ENCODE data around the gene ASIC2. TPM values are rescaled to one million over a fixed set of nuclear protein-coding genes. Genes with fewer than 3 reads are reported as not detected.

Gene ASIC2
- total RNA-seq, 1 experiment from 2014 or later = 0.74 TPM

GRCh38 chr17:33316746-33317145, 23.7 kb upstream of the ASIC2 start:
- no peaks in the 10 kb centered on the region for H3K23me2 ChIP-seq (ENCODE audit: insufficient read length, low read depth, low read length, poor library complexity, severe bottlenecking)
- H2AK5ac ChIP-seq (ENCODE audit: insufficient read length, low read length) = no peak overlapping the region
- H2BK120ac ChIP-seq (ENCODE audit: low read depth, low read length, poor library complexity, severe bottlenecking) = no peak overlapping the region
- H4K8ac ChIP-seq (replicated peaks; ENCODE audit: insufficient read length, low read depth, low read length) = no peak overlapping the region
- H4K91ac ChIP-seq (ENCODE audit: insufficient read length, low read depth, low read length) = no peak overlapping the region
- no peaks in the 10 kb centered on the region for H3K4me1 ChIP-seq (ENCODE audit: insufficient read depth, low read length)
- no peak overlapping the region for H3K9ac ChIP-seq (ENCODE audit: extremely low read depth, insufficient read length, low read length)
- H3T11ph ChIP-seq (ENCODE audit: low read length) = no peak overlapping the region
- no peak overlapping the region for H2BK20ac ChIP-seq (ENCODE audit: low read depth, low read length, poor library complexity, severe bottlenecking)
- no peak overlapping the region for H2BK15ac ChIP-seq (ENCODE audit: low read depth, low read length)
- no peaks in the 10 kb centered on the region for H3K27me3 ChIP-seq (ENCODE audit: insufficient read depth, low read length)
- H4K20me1 ChIP-seq (ENCODE audit: control insufficient read depth, insufficient read depth, insufficient read length) = no peaks in the 10 kb centered on the region
- no peaks in the 10 kb centered on the region for H3K79me2 ChIP-seq (ENCODE audit: insufficient read depth, low read length)
- no peak overlapping the region for H3K56ac ChIP-seq (ENCODE audit: insufficient read length, low read depth, low read length)
- no peak overlapping the region for H3K14ac ChIP-seq (ENCODE audit: insufficient read depth, low read length)
- H3K4me1 Mint-ChIP-seq = peaks cover 8 to 15% of the 10 kb centered on the region in 2 experiments
- WGBS (ENCODE audit: extremely low coverage, insufficient read length, low lambda C conversion rate) = no CpG with 5 or more reads among the region's 6 CpGs
- H3K9me3 ChIP-seq (ENCODE audit: control insufficient read depth, low read depth, low read length) = no peaks in the 10 kb centered on the region
- H3K27me3 Mint-ChIP-seq (ENCODE audit: low read depth) = peaks cover 34% of the 10 kb centered on the region
- no peaks in the 10 kb centered on the region for H3K9me3 Mint-ChIP-seq
- H2BK12ac ChIP-seq (ENCODE audit: insufficient read length, low read depth, low read length) = no peak overlapping the region
- H3K36me3 Mint-ChIP-seq (ENCODE audit: insufficient read depth in 1 of 3, low read depth in 3 of 3) = no peaks in the 10 kb centered on the region
- H4K5ac ChIP-seq (ENCODE audit: insufficient read length, low read depth, low read length) = no peak overlapping the region
- H3K4ac ChIP-seq (ENCODE audit: low read depth, low read length) = no peak overlapping the region
- no peak overlapping the region for H3K4me3 Mint-ChIP-seq
- no peaks in the 10 kb centered on the region for H3K79me1 ChIP-seq (ENCODE audit: insufficient read depth, low read depth, low read length, poor library complexity, severe bottlenecking)
- TF ChIP-seq, protein P1, sequence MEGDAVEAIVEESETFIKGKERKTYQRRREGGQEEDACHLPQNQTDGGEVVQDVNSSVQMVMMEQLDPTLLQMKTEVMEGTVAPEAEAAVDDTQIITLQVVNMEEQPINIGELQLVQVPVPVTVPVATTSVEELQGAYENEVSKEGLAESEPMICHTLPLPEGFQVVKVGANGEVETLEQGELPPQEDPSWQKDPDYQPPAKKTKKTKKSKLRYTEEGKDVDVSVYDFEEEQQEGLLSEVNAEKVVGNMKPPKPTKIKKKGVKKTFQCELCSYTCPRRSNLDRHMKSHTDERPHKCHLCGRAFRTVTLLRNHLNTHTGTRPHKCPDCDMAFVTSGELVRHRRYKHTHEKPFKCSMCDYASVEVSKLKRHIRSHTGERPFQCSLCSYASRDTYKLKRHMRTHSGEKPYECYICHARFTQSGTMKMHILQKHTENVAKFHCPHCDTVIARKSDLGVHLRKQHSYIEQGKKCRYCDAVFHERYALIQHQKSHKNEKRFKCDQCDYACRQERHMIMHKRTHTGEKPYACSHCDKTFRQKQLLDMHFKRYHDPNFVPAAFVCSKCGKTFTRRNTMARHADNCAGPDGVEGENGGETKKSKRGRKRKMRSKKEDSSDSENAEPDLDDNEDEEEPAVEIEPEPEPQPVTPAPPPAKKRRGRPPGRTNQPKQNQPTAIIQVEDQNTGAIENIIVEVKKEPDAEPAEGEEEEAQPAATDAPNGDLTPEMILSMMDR (conservative IDR thresholded peaks at IDR 0.05) = no peak
- H3K23ac ChIP-seq (ENCODE audit: insufficient read length, low read depth, low read length) = no peak overlapping the region
- no peak overlapping the region for H3K4me2 ChIP-seq (ENCODE audit: insufficient read depth, insufficient read length, low read length)
- no peak overlapping the region for H2BK5ac ChIP-seq (ENCODE audit: insufficient read length, low read length)
- DNase-seq = no peak
- no peak overlapping the region for H3K18ac ChIP-seq (ENCODE audit: insufficient read length, low read depth, low read length)
- H2AFZ ChIP-seq (ENCODE audit: low read length) = no peak overlapping the region
- no peak overlapping the region for H3K27ac ChIP-seq (ENCODE audit: insufficient read length, low read depth, low read length)
- H3K27ac Mint-ChIP-seq = no peak overlapping the region

Measured in H9 (cell line).